Measurements from ENCODE around the gene FAM171A1. TPM values are rescaled to one million over a fixed set of nuclear protein-coding genes. Genes with fewer than 3 reads are reported as not detected.

FAM171A1 gene
- total RNA-seq, 1 experiment from 2014 or later = 19.2 TPM

- ChIA-PET POLR2A (no interaction called here), CTCF (no interaction called here)
- ATAC-seq (no peak), DNase-seq (ENCODE audit: low read depth, low spot score) (no peak)
- H3K27ac ChIP-seq (ENCODE audit: low read length) = no peak overlapping the region
- no peaks in the 10 kb centered on the region for H3K36me3 ChIP-seq (ENCODE audit: control insufficient read depth, insufficient read depth, low read length)
- H3K27me3 ChIP-seq (ENCODE audit: control insufficient read depth, insufficient read depth, low read length) = no peaks in the 10 kb centered on the region
- H3K4me3 ChIP-seq (ENCODE audit: low read depth in 2 of 2, low read length in 2 of 2) = no peak overlapping the region
- H3K9me3 ChIP-seq (ENCODE audit: control insufficient read depth, insufficient read depth, low read depth, low read length) = no peaks in the 10 kb centered on the region
- TF ChIP-seq, protein P1, sequence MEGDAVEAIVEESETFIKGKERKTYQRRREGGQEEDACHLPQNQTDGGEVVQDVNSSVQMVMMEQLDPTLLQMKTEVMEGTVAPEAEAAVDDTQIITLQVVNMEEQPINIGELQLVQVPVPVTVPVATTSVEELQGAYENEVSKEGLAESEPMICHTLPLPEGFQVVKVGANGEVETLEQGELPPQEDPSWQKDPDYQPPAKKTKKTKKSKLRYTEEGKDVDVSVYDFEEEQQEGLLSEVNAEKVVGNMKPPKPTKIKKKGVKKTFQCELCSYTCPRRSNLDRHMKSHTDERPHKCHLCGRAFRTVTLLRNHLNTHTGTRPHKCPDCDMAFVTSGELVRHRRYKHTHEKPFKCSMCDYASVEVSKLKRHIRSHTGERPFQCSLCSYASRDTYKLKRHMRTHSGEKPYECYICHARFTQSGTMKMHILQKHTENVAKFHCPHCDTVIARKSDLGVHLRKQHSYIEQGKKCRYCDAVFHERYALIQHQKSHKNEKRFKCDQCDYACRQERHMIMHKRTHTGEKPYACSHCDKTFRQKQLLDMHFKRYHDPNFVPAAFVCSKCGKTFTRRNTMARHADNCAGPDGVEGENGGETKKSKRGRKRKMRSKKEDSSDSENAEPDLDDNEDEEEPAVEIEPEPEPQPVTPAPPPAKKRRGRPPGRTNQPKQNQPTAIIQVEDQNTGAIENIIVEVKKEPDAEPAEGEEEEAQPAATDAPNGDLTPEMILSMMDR (IDR thresholded peaks at IDR 0.05) = peak; percentile 42; the same call in 1 of the 2 replicates
- no peak for TF ChIP-seq TCF7L2 (IDR thresholded peaks at IDR 0.05; ENCODE audit: low read depth, low read length)
- TF ChIP-seq, protein P2, sequence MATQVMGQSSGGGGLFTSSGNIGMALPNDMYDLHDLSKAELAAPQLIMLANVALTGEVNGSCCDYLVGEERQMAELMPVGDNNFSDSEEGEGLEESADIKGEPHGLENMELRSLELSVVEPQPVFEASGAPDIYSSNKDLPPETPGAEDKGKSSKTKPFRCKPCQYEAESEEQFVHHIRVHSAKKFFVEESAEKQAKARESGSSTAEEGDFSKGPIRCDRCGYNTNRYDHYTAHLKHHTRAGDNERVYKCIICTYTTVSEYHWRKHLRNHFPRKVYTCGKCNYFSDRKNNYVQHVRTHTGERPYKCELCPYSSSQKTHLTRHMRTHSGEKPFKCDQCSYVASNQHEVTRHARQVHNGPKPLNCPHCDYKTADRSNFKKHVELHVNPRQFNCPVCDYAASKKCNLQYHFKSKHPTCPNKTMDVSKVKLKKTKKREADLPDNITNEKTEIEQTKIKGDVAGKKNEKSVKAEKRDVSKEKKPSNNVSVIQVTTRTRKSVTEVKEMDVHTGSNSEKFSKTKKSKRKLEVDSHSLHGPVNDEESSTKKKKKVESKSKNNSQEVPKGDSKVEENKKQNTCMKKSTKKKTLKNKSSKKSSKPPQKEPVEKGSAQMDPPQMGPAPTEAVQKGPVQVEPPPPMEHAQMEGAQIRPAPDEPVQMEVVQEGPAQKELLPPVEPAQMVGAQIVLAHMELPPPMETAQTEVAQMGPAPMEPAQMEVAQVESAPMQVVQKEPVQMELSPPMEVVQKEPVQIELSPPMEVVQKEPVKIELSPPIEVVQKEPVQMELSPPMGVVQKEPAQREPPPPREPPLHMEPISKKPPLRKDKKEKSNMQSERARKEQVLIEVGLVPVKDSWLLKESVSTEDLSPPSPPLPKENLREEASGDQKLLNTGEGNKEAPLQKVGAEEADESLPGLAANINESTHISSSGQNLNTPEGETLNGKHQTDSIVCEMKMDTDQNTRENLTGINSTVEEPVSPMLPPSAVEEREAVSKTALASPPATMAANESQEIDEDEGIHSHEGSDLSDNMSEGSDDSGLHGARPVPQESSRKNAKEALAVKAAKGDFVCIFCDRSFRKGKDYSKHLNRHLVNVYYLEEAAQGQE (IDR thresholded peaks at IDR 0.05; ENCODE audit: insufficient read depth in 1 of 2, low read depth in 2 of 2, low read length in 1 of 2) = no peak
- in situ Hi-C loops (cut with HindIII; ENCODE audit: low pct_unique_long_range_greater_than_20kb, low sequenced_read_pairs) = no loop called here
- H3K4me1 ChIP-seq (ENCODE audit: control insufficient read depth, insufficient read depth, low read length) = no peaks in the 10 kb centered on the region
- no TSS peak for BruUV-seq (replicated peaks)
- intact Hi-C loops (cut with micrococcal nuclease; ENCODE audit: unreplicated experiment) = no loop called here
These were observed 125.6 kb downstream of the FAM171A1 start for GRCh38 chr10:15245530-15245929.

- Histone ChIP-seq H3K4me1 (ENCODE audit: control insufficient read depth, insufficient read depth, low read length) (no peaks in the 10 kb centered on the region), H3K36me3 (ENCODE audit: control insufficient read depth, insufficient read depth, low read length) (no peaks in the 10 kb centered on the region), H3K4me3 (ENCODE audit: low read depth in 2 of 2, low read length in 2 of 2) (no peak overlapping the region), H3K9me3 (ENCODE audit: control insufficient read depth, insufficient read depth, low read depth, low read length) (no peaks in the 10 kb centered on the region), H3K27me3 (ENCODE audit: control insufficient read depth, insufficient read depth, low read length) (no peaks in the 10 kb centered on the region), H3K27ac (ENCODE audit: low read length) (no peak overlapping the region)
- POLR2A ChIA-PET = no interaction called here
- CTCF ChIA-PET = no interaction called here
- TF ChIP-seq SIN3A (IDR thresholded peaks at IDR 0.05; ENCODE audit: borderline replicate concordance, insufficient read depth, low read depth, low read length) (no peak), POLR2AphosphoS5 (IDR thresholded peaks at IDR 0.05; ENCODE audit: low read depth, low read length) (no peak), TCF7L2 (IDR thresholded peaks at IDR 0.05; ENCODE audit: low read depth, low read length) (no peak)
- TF ChIP-seq, protein P1 (IDR thresholded peaks at IDR 0.05) = no peak
- TF ChIP-seq, protein P2 (IDR thresholded peaks at IDR 0.05; ENCODE audit: insufficient read depth in 1 of 2, low read depth in 2 of 2, low read length in 1 of 2) = no peak
- no TSS peak for BruUV-seq (replicated peaks)
- ATAC-seq = no peak
- in situ Hi-C loops (cut with HindIII; ENCODE audit: low pct_unique_long_range_greater_than_20kb, low sequenced_read_pairs) (no loop called here), intact Hi-C loops (cut with micrococcal nuclease; ENCODE audit: unreplicated experiment) (no loop called here)
- DNase-seq (ENCODE audit: low read depth, low spot score) = no peak
These were observed 126.4 kb downstream of the FAM171A1 start for GRCh38 chr10:15244635-15245197.
